Fibroblast of pulmonary artery (primary cell): ENCODE data around the gene SLC39A11.

ENCODE experiments used
- DNase-seq: peaks from one replicate; pipeline ENCODE4 v3.0.0-alpha.2; 2010; ENCODE audit warnings: low read depth
- H3K4me3 ChIP-seq: replicated peaks from 2 replicates; pipeline ENCODE4 v1.5.1; 2011; ENCODE audit warnings: low read depth, mild to moderate bottlenecking, control low read depth, low read length, moderate library complexity
- CTCF ChIP-seq: IDR thresholded peaks from 2 replicates; pipeline ENCODE4 v1.5.1; 2011; ENCODE audit warnings: mild to moderate bottlenecking, control low read depth, low read length, inconsistent platforms; ENCODE audit errors: missing control alignments

The SLC39A11 gene

GRCh38 chr17:73029991-73030390 is 62.5 kb downstream of the SLC39A11 start:
- no peak for DNase-seq

GRCh38 chr17:73029021-73029420 is 63.5 kb downstream of the SLC39A11 start:
- DNase-seq, result no peak
- TF ChIP-seq CTCF, result no peak
- H3K4me3 ChIP-seq, result no peak overlapping the region

More at GRCh38 chr17:73029991-73030390, 62.5 kb downstream of the SLC39A11 start:
- no peak overlapping the region for H3K4me3 ChIP-seq
- no peak for TF ChIP-seq CTCF

- no peak for TF ChIP-seq CTCF
- DNase-seq, result peak; percentile 80
- H3K4me3 ChIP-seq, result no peak overlapping the region
Observed at GRCh38 chr17:73028299-73028755, 64.2 kb downstream of the SLC39A11 start.

- DNase-seq, result peak; percentile 21
- no peak for TF ChIP-seq CTCF
- H3K4me3 ChIP-seq, result no peak overlapping the region
Observed at GRCh38 chr17:73027130-73027741, 65.3 kb downstream of the SLC39A11 start.

GRCh38 chr17:73025041-73025560 is 67.4 kb downstream of the SLC39A11 start:
- no peak for TF ChIP-seq CTCF
- DNase-seq, result no peak
- H3K4me3 ChIP-seq, result no peak overlapping the region

GRCh38 chr17:73023759-73024158 is 68.7 kb downstream of the SLC39A11 start:
- DNase-seq, result no peak
- no peak for TF ChIP-seq CTCF
- H3K4me3 ChIP-seq, result no peak overlapping the region

- no peak for DNase-seq
- TF ChIP-seq CTCF, result no peak
- H3K4me3 ChIP-seq, result no peak overlapping the region
Observed at GRCh38 chr17:73022694-73023093, 69.8 kb downstream of the SLC39A11 start.
